ENCODE results near the gene ZNF185.

DNA sequence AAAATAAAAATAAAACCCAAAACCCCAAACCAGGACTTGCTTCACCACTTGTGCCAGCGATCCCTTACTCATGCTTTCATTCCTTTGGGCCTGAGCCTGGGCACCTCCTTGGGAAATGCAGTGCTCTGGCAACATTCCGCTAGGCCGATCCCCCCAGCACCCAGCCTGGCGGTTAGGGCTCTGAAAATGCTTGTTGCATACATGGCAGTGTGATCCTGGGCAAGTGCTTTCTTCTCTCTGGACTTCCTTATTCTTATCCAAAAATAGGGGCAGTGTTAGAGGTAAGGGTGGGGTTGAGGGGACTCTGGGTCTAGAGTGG is 4.6 kb downstream of the ZNF185 start:
- TF ChIP-seq EZH2 (IDR thresholded peaks at IDR 0.05) (no peak), POLR2AphosphoS5 (IDR thresholded peaks at IDR 0.05; ENCODE audit: borderline replicate concordance, low read depth, low read length) (no peak)

Data from SK-N-MC (cell line).